GM12892 (cell line): Measurements from ENCODE around the gene SMG1.

ENCODE experiments used
- POLR2A ChIP-seq: IDR thresholded peaks from 2 replicates; pipeline ENCODE4 v1.6.1; 2011; ENCODE audit warnings: low read depth, low read length, control low read depth
- TAF1 ChIP-seq: IDR thresholded peaks from 2 replicates; pipeline ENCODE4 v1.6.1; 2011; ENCODE audit warnings: low read depth, mild to moderate bottlenecking, control low read depth, low read length, borderline replicate concordance

DNA sequence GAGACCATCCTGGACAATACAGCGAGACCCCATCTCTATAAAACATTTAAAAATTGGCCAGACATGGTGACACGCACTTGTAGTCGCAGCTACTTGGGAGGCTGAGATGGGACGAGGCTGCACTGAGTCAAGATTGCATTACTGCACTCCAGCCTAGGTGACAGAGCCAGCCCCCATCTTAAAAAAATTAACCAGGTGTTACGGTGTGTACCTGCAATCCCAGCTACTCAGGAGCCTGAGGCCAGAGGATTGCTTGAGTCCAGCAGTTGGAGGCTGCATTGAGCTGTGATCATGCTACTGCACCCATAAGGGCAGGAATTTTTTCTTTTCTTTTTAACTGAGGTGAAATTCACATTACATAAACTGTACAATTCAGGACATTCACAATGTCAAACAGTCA, 40.6 kb upstream of the SMG1 start:
- no peak for TF ChIP-seq TAF1
- no peak for TF ChIP-seq POLR2A
